ENCODE results near the gene DTNB. TPM values are rescaled to one million over a fixed set of nuclear protein-coding genes. Genes with fewer than 3 reads are reported as not detected.

DTNB gene
- total RNA-seq, 2 donors from 2014 or later: 4.3 to 4.4 TPM

GRCh38 chr2:25374827-25375226 is 298.6 kb downstream of the DTNB start:
- no peaks in the 10 kb centered on the region for H3K9me3 ChIP-seq
- no peak overlapping the region for H3K4me3 ChIP-seq
- no peaks in the 10 kb centered on the region for H3K36me3 ChIP-seq
- no peak overlapping the region for H3K27ac ChIP-seq
- H3K27me3 ChIP-seq: no peaks in the 10 kb centered on the region
- peaks cover 0 to 18% of the 10 kb centered on the region in 2 donors for H3K4me1 ChIP-seq
- no peak for TF ChIP-seq CTCF (IDR thresholded peaks at IDR 0.05)
- no peak for DNase-seq (ENCODE audit: low spot score)

- no peak overlapping the region for H3K4me3 ChIP-seq
- no peak for DNase-seq (ENCODE audit: low spot score)
- TF ChIP-seq CTCF (IDR thresholded peaks at IDR 0.05): no peak
- peaks cover 0 to 18% of the 10 kb centered on the region in 2 donors for H3K4me1 ChIP-seq
- H3K27me3 ChIP-seq: no peaks in the 10 kb centered on the region
- H3K36me3 ChIP-seq: no peaks in the 10 kb centered on the region
- H3K27ac ChIP-seq: no peak overlapping the region
- H3K9me3 ChIP-seq: no peaks in the 10 kb centered on the region
Measured at GRCh38 chr2:25374411-25374810, 299.0 kb downstream of the DTNB start.

- Histone ChIP-seq H3K27me3 (no peaks in the 10 kb centered on the region), H3K27ac (no peak overlapping the region), H3K36me3 (no peaks in the 10 kb centered on the region), H3K4me3 (no peak overlapping the region), H3K4me1 (peaks cover 0 to 18% of the 10 kb centered on the region in 2 donors), H3K9me3 (no peaks in the 10 kb centered on the region)
- no peak for TF ChIP-seq CTCF (IDR thresholded peaks at IDR 0.05)
- DNase-seq (ENCODE audit: low spot score): no peak
Measured at GRCh38 chr2:25373269-25373981, 300.0 kb downstream of the DTNB start.

- Histone ChIP-seq H3K4me1 (peaks cover 0 to 18% of the 10 kb centered on the region in 2 donors), H3K4me3 (no peak overlapping the region), H3K36me3 (no peaks in the 10 kb centered on the region), H3K27me3 (no peaks in the 10 kb centered on the region), H3K9me3 (no peaks in the 10 kb centered on the region), H3K27ac (no peak overlapping the region)
- no peak for TF ChIP-seq CTCF (IDR thresholded peaks at IDR 0.05)
- no peak for DNase-seq (ENCODE audit: low spot score)
Measured at GRCh38 chr2:25372405-25373268, 300.7 kb downstream of the DTNB start.

GRCh38 chr2:25371253-25372241 is 301.8 kb downstream of the DTNB start:
- DNase-seq (ENCODE audit: low spot score): no peak
- TF ChIP-seq CTCF (IDR thresholded peaks at IDR 0.05): no peak
- no peaks in the 10 kb centered on the region for H3K36me3 ChIP-seq
- no peaks in the 10 kb centered on the region for H3K27me3 ChIP-seq
- H3K4me3 ChIP-seq: no peak overlapping the region
- H3K9me3 ChIP-seq: no peaks in the 10 kb centered on the region
- no peak overlapping the region for H3K27ac ChIP-seq
- peaks cover 0 to 9% of the 10 kb centered on the region in 2 donors for H3K4me1 ChIP-seq

Measured in right atrium auricular region (tissue), 2 donors.